Measurements from ENCODE around the gene CD22.
"Not testable (repeated sequence)": the region's sequence is repeated elsewhere in the genome, so short reads cannot be mapped to it uniquely, and the experiment has no call there.

CD22 gene

DNA sequence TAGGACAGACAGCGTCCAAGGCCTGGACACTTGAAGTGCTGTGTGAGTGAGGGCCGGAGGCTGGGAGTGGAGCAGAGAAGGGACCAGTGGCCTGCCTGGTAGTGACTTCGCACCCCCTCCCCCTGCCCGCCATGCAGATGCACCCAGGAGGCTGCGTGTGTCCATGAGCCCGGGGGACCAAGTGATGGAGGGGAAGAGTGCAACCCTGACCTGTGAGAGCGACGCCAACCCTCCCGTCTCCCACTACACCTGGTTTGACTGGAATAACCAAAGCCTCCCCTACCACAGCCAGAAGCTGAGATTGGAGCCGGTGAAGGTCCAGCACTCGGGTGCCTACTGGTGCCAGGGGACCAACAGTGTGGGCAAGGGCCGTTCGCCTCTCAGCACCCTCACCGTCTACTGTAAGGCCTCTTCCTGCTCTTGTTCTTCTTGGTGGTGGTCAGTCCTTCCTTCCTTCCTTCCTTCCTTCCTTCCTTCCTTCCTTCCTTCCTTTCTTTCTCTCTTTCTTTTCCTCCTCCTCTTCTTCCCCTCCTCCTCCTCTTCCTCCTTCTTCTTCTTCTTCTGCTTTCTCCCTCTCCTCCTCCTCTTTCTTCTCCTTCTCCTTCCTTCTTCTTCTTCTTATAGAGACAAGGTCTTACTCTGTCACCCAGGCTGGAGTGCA, 12.7 kb downstream of the CD22 start:
- DNase-seq (ENCODE audit: low read depth) = no peak

DNA sequence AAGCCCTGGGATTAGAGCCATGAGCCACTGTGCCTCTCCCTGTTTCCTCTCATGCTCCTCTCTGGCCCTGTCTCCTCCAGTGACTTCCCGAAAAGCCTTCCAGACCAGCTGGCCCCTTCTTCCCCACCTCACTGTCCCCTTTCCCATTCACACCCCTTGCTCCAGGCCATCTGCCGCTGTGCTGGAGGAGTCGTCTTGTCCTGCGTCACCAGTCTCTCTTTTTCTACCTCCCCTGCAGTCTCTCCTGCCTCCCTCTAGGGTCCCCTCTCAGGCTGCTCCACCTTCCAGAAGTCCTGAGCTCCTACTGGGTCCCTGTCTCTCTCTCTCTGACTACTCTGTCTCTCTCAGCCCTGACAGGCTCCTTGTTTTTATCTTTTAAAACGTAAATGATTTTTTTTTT, 13.4 kb downstream of the CD22 start:
- DNase-seq (ENCODE audit: low read depth) = no peak

DNA sequence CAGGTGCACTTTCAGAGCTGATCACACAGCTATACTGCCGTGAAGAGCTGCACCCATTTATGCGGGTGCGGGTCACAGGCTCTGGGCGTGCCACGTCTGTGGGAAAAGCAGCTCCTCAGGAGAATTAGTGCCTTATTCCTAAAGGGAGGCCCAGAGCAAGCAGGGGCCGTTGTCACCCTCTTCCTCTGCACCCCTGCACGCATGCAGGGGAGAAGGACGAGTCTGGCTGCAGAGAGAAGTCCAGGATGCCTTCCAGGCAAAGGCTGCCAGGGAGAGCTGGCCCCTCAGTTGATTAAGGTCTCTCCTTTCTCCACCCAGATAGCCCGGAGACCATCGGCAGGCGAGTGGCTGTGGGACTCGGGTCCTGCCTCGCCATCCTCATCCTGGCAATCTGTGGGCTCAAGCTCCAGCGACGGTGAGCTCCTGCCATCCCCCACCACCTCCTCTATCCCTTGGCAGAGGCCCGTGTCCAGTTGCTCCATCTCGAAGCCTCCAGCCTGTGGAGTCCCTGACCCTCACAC, 15.6 kb downstream of the CD22 start:
- no peak for DNase-seq (ENCODE audit: low read depth)

DNA sequence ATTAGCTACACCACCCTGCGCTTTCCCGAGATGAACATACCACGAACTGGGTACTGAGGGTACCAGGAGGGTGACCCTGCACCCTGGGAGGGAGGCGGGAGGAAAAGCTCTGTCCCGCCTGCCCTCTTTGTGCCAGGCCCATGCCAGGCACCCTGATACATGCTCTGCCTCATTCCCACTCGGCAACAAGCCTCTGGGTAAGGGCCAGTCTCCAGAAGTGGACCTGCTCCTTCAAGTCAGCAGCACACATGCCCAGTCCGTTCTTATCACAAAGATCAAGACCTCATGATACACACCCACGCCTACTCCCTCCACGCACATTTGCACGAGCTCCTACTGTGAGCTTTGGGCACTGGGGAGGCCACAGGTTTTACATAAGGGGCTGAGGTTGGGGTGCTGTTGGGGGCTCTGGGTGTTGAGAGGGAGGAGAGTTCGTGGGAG, 16.7 kb downstream of the CD22 start:
- no peak for DNase-seq (ENCODE audit: low read depth)

DNA sequence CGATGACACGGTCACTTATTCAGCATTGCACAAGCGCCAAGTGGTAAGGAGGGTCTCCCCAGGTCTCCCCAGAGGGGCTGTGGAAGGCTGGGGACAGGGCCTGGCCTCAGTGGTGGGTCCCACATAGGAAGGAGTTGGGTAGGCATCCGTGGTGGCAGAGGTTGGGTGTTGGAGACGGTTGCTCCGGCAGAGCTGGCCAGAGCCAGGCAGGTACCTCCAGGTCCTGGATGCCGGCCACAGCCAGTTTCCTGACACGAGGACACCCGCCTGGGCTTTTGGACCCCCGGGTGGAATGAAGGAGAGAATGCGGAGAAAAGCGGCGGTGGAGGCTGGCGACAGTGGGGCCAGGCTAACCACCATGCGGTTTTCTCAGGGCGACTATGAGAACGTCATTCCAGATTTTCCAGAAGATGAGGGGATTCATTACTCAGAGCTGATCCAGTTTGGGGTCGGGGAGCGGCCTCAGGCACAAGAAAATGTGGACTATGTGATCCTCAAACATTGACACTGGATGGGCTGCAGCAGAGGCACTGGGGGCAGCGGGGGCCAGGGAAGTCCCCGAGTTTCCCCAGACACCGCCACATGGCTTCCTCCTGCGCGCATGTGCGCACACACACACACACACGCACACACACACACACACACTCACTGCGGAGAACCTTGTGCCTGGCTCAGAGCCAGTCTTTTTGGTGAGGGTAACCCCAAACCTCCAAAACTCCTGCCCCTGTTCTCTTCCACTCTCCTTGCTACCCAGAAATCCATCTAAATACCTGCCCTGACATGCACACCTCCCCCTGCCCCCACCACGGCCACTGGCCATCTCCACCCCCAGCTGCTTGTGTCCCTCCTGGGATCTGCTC, 17.4 kb downstream of the CD22 start:
- peak; percentile 64 for DNase-seq (ENCODE audit: low read depth)

DNA sequence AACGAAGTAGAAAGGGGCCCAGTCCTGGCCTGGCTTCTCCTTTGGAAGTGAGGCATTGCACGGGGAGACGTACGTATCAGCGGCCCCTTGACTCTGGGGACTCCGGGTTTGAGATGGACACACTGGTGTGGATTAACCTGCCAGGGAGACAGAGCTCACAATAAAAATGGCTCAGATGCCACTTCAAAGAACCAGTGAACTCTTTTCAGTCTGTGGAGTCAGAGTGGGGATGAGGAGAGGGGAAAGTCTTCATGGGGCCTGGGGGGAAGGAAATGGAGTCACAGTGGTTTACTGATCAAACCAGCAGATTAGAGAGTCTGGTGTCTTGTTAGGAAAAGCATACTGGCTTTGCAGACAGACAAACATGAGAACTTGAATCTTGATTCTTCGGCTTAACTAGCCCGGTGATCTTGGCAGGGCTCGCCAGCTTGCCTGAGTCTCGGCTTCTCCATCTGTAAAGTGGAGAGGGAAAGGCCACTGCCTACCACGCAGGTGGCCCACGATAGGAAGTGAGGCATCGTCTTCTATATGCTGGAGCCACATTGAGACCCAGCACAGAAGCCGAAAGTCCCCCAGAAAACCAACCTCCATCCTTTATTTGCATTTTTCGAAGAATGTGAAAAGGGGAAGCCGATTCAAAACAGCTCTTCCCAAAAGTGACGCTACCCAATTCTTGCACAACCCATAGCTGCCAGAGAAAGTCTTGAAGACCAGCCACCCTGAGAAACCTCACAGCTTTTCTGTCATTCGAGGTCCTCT, 18.4 kb downstream of the CD22 start, which contains the start of gene FFAR1:
TSS of gene FFAR1 (plus strand) at position 732 of the 759 bp plus-strand sequence. CDS start 3,650 bp downstream, outside the sequence.
- no peak for DNase-seq (ENCODE audit: low read depth)

DNA sequence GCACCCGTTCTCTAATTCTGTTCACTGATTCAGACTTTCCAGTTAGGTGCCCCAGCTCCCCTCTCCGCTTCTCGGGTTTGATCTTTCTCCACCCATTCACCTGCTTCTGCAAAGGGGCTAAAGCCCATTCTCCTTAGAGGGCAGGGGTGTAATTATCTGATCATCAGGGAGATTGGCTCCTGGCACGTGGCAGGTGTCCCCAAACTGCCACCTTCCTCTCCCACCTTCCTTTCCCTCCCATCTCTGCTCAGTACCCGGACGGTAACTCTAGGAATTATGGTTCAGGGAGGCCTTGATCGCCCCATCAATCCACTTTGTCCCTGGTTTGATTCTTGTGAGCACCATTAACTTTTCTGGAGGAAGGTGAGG, 18.9 kb downstream of the CD22 start:
- no peak for DNase-seq (ENCODE audit: low read depth)

DNA sequence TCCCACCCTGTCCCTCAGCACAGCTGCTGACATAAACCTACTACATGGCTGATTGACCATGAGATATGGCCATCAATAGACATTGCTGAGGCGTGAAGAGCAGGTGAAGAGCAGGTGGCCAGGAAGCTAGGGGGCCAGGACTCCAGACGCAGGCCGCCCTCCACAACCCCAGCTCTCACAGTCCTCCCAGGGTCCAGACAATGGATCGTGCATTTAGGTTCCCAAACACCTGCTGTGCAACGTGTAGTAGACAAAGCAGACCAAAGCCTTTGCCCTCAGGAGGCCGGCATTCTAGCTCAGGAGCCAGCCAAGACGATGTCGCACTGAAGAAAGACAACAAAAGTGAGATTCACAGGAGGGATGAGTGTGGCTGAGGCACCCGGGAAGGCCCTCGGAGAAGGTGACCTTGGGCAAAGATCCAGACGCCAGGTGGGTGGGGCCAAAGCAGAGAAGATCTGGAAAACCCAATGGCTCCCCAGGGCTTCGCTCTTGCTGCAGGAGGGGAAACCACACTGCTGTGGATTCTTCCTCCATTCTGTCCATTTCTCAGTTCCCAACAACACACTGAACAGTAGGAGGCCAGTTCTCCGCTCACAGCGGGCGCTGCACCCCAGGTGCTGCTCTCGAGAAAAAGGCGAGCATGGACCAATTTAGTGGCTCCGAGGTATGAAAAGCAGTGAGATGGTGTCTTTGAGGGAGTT, 20.1 kb downstream of the CD22 start:
- DNase-seq (ENCODE audit: low read depth) = no peak

DNA sequence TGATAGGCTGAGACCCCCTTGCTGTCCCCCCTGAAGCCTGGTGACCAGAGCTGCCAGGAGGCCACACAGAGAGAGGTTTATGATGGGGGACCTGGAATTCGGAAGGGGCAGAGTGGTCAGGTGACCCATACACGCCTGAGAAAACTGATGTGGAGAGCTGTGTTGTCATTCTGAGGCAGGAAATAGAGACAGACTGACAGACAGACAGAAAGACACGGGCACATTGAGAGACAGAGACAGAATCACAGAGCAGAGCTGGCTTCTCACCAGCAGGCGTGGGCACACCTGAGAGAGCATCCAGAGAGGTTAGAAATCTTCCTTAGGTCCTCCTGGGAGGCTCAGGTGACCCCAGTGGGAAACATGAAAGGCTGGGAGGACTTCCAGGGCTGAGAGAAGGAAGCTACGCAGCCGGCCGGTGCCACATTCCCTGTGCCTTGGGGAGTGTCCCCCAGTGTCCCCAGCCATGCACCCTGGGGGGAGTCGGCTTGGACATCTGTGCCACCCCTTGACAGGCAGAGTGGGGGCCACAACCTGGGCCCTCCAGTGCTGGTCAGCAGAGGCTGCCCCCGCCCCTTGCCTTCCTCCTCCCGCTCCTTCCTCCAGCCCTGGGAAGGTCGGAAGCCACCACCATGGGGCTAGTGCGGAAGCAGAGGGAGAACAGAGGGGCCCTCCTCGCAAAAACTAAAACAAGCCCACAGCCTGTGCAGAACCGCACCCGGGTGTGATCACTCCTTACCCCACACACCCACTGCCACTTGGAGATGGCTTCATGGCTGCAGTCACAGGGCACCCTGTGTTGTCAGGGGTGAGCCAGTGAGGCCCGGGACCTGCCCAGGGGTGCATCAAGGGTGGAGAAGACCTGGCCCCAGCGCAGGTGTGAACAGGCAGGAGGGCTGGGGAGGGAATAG, 20.9 kb downstream of the CD22 start:
- no peak for DNase-seq (ENCODE audit: low read depth)

DNA sequence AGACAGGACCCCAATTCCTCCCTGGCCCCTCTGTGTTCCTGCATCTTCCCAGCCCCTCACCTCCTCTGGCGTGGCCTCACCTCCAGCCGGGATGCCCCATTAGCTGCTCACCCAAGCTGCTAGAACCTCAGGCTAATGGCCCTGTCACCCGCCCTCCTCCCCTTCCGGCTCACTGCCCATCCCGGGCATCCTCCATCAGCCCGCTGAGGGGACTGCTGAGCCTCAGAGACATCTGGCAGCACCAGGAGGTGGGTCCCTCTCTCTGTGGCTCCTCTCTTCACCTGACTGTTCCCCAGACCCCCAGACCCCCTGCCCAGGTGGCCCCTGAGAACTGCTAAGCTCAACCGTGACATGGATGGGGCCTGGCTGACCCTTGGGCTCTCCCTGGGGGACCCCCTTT, 21.6 kb downstream of the CD22 start:
- no peak for DNase-seq (ENCODE audit: low read depth)

DNA sequence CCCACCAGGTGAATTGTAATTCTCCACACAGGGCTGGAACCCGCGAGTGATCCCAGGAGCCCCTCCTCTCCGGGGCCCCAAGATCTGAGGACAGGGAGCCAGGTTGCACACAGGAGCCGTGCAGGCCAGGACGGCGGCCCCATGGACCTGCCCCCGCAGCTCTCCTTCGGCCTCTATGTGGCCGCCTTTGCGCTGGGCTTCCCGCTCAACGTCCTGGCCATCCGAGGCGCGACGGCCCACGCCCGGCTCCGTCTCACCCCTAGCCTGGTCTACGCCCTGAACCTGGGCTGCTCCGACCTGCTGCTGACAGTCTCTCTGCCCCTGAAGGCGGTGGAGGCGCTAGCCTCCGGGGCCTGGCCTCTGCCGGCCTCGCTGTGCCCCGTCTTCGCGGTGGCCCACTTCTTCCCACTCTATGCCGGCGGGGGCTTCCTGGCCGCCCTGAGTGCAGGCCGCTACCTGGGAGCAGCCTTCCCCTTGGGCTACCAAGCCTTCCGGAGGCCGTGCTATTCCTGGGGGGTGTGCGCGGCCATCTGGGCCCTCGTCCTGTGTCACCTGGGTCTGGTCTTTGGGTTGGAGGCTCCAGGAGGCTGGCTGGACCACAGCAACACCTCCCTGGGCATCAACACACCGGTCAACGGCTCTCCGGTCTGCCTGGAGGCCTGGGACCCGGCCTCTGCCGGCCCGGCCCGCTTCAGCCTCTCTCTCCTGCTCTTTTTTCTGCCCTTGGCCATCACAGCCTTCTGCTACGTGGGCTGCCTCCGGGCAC, 22.6 kb downstream of the CD22 start:
- DNase-seq (ENCODE audit: low read depth) = no peak

DNA sequence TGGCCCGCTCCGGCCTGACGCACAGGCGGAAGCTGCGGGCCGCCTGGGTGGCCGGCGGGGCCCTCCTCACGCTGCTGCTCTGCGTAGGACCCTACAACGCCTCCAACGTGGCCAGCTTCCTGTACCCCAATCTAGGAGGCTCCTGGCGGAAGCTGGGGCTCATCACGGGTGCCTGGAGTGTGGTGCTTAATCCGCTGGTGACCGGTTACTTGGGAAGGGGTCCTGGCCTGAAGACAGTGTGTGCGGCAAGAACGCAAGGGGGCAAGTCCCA, 23.1 kb downstream of the CD22 start:
- DNase-seq (ENCODE audit: low read depth) = no peak

DNA sequence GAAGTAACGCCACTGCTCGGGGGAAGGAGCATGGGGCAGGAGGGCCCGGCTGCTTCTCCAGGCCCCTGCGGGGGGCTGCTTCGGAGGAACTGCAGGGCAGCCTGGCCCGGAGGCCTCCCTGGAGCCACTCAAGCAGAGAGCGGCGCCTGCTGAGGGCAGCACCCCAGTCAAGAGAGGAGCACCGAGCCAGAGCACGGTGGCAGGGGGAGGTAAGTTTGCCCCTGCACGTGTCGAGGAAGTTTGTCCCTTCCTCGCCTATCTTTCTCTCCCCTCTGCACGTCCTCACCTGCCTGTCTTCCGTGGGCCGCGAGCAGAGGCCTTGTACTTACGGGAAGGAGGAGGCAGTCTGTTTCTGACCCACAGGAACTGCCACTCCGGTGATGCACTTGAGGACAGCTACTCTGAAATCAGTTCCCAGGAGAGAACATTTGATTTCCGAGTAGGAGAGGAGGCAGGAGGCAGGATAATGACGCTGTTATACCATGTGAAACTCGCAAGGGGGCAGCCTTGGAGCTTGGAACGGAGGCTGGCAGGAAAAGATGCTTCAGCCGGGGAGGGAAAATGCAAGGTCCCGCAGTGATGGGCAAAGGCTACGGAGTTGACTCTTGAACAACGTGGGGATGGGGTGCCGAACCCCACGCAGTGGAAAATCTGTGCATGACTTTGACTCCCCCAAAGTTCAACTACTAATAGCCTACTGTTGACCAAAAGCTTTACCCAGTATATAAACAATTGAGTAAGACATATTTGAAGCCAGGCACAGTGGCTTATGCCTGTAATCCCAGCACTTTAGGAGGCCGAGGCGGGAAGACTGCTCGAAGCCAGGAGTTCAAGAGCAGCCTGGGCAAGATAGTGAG, 23.7 kb downstream of the CD22 start:
- peak; percentile 53 for DNase-seq (ENCODE audit: low read depth)

DNA sequence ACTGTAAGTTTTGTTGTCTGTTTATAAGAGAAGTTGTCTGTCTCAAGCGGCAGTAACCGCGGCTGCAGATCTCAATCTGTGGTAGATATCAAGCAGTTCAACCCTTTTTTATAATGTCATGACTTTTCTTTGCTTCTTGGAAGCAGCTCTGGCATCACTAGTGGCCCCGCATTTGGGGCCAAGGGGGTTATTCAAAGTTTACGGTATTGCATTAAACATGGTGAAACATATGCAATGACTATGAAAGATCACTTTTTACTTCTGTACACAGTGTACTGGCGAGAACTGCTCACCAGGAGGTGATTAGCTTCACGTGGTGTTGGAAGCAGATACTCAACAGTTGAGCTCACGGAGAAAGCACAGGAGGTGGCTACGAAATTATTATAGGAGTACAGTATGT, 24.6 kb downstream of the CD22 start:
- DNase-seq (ENCODE audit: low read depth) = no peak

DNA sequence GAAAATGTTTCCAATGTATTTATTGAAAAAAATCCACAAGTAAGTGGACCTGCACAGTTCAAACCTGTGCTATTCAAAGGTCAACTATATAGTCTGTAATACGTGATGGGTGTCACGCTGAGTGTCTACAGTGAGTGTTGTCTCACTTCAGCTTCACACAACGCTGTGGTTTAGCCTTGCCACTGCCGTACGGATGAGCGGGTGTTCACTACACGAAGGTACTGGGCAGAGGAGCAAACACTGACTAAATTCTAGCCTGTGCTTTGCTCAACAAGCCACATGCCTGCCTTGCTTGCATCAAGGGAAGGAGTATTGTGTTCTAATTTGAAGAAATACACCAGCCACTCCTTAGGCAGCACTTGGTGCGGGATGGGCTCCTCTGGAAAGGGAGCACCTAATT, 25.9 kb downstream of the CD22 start:
- DNase-seq (ENCODE audit: low read depth) = no peak

DNA sequence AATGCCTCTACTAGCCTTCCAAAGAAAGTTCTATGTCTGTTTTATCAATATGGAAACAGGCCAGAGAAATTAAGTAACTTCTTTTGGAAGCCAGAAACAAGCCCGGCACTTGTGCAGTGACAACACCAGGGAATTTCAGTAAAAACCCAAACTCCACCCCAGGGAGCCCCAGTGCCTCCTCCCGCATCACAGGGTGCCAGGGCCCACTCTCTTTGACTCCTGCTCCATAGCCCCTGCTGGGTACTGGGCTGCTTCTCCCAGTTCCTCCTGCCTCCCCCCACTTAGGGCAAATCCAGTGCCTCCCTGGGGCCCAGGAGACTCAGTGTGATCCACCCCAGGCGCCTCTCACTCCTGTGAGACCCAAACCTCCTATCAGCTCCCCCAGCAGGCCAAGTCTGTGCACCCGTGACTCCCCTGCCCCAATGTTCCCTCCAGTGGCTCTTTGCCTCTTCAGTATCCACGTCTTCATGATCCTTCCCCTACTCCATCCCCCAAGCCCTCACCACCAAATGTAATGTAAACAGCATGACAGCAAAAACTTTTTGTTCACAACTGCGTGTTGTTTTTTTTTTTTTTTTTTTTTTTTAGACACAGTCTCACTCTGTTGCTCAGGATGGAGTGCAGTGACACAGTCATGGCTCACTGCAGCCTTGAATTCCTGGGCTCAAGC, 26.9 kb downstream of the CD22 start:
- DNase-seq (ENCODE audit: low read depth) = no peak

DNA sequence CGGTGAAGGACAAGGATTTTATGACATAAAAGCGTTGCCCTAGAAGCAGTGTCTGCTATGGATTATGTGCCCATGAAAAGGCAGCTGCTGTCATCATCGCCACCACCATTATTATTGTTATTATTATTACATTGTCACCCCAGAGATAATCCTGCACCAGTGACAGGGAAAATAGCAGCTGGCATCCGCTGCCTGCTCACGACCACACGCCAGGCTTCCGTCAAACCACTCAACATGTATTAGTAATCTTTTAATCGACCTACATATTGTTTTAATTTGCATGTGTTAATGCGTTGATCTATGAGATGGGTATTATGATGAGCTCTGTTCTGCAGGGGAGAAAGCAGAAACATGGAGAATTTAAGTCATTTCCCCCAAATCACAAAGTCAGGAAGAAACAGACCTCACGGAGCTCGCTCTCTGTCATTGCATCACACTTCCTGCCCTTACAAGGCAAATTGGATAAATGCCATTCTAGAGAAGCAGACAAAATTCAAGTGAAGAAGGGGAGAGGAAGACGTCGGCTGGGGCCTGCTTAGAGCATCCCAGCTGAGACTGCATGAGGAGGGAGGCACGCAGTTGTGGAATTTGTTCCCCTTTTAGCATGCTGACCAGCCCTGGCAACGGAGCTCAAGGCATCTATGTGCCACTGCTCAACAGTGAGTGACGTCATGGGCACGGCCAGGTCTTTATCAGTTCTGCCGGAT, 29.0 kb downstream of the CD22 start, which contains the start of gene FFAR3:
TSS of gene FFAR3 (plus strand) at position 594 of the 707 bp plus-strand sequence. CDS start 431 bp downstream, outside the sequence.
- DNase-seq (ENCODE audit: low read depth) = no peak

DNA sequence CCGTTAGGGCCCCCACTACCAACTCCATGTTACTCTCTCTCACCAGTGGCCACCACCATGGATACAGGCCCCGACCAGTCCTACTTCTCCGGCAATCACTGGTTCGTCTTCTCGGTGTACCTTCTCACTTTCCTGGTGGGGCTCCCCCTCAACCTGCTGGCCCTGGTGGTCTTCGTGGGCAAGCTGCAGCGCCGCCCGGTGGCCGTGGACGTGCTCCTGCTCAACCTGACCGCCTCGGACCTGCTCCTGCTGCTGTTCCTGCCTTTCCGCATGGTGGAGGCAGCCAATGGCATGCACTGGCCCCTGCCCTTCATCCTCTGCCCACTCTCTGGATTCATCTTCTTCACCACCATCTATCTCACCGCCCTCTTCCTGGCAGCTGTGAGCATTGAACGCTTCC, 29.8 kb downstream of the CD22 start:
- DNase-seq (ENCODE audit: low read depth) = not testable (repeated sequence)

All from stimulated activated CD4-positive, alpha-beta T cell treated with anti-CD3 and anti-CD28 coated beads, Interleukin-2, amount 100 ng/mL, for 4 hours (primary cell).